ENCODE results near the gene MICAL3. TPM values are rescaled to one million over a fixed set of nuclear protein-coding genes. Genes with fewer than 3 reads are reported as not detected.
"Not testable (repeated sequence)": the region's sequence is repeated elsewhere in the genome, so short reads cannot be mapped to it uniquely, and the experiment has no call there.

Gene MICAL3
- total RNA-seq, 6 experiments from 2014 or later = 31.5 to 61.8 (median 48.2) TPM

DNA sequence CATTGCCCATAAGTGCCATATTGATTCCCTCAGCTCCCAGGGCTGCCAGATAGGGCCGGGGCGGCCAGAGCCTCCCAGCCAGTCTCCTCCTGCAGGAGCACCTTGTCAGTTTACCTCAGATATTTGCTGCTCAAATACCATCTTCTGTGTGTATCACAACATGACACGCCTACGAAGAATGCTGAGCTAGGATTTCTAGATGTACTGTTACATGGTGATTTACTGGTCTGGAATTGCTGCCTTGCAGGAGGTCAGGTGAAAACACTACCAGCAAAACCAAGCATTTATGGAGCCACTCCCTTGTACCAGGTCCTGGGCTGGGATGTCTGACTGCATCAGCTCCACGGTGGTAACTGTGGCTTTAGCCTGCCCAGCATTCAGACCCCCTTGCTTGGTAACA is 11.8 kb downstream of the MICAL3 start:
- Histone ChIP-seq H3K36me3 (no peaks in the 10 kb centered on the region), H3K9me3 (no peaks in the 10 kb centered on the region), H3K4me1 (no peaks in the 10 kb centered on the region), H3K27ac (no peak overlapping the region), H3K27me3 (no peaks in the 10 kb centered on the region), H3K4me3 (no peak overlapping the region)
- TF ChIP-seq POLR2A (IDR thresholded peaks at IDR 0.05) = no peak
- TF ChIP-seq CTCF (IDR thresholded peaks at IDR 0.05) = no peak
- WGBS (ENCODE audit: insufficient coverage, low coverage, low lambda C conversion rate, missing lambda C conversion rate) = 80% methylated on average over 1 of the region's 5 CpGs
- ATAC-seq = peak in 1 of 4 donors; percentile 15
- DNase-seq = no peak
- intact Hi-C loops (cut with DNase I) = no loop called here

DNA sequence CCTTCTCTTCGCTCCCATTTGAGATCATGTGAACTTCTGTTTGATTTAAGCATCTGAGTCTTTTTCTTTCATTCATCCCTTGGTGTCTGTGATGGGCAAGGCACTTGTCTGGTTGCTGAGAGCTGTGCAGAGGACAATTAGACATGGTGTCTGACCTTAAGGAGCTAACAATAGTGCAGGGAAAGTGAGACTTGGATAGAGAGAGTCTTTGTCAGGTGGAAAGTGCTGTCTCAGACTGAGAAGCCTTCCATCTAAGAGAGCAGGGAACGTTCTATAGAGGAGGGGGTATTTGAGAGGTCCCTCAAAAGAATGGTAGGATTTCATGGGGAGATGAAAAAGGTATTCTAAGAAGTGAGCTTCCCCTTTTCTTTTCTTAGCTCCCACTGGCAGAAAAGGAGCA is 14.1 kb downstream of the MICAL3 start:
- Histone ChIP-seq H3K9me3 (no peaks in the 10 kb centered on the region), H3K36me3 (no peaks in the 10 kb centered on the region), H3K27me3 (no peaks in the 10 kb centered on the region), H3K4me1 (no peaks in the 10 kb centered on the region), H3K4me3 (no peak overlapping the region), H3K27ac (no peak overlapping the region)
- intact Hi-C loops (cut with DNase I) = no loop called here
- no peak for ATAC-seq
- WGBS (ENCODE audit: insufficient coverage, low coverage, low lambda C conversion rate, missing lambda C conversion rate) = 100% methylated on average over 2 of the region's 2 CpGs
- DNase-seq = no peak
- TF ChIP-seq POLR2A (IDR thresholded peaks at IDR 0.05) = no peak
- TF ChIP-seq CTCF (IDR thresholded peaks at IDR 0.05) = no peak

- ATAC-seq (no peak), DNase-seq (no peak)
- no peak for TF ChIP-seq CTCF (IDR thresholded peaks at IDR 0.05)
- no peak for TF ChIP-seq POLR2A (IDR thresholded peaks at IDR 0.05)
- no peaks in the 10 kb centered on the region for H3K36me3 ChIP-seq
- 100% methylated on average over 4 of the region's 4 CpGs for WGBS (ENCODE audit: insufficient coverage, low coverage, low lambda C conversion rate, missing lambda C conversion rate)
- no peaks in the 10 kb centered on the region for H3K4me1 ChIP-seq
- intact Hi-C loops (cut with DNase I) = loop anchor here in 1 of 2 donors (10.0 kb wide), 1 partner anchor 67 kb away; the partner anchor contains the start of gene PEX26
- H3K27me3 ChIP-seq = no peaks in the 10 kb centered on the region
- no peak overlapping the region for H3K4me3 ChIP-seq
- H3K9me3 ChIP-seq = no peaks in the 10 kb centered on the region
- no peak overlapping the region for H3K27ac ChIP-seq
Observed at GRCh38 chr22:18008136-18008535, 16.2 kb downstream of the MICAL3 start.

GRCh38 chr22:18005201-18005926 is 19.0 kb downstream of the MICAL3 start:
- peaks cover 0 to 6% (median 0%) of the 10 kb centered on the region in 4 donors for H3K4me1 ChIP-seq
- intact Hi-C loops (cut with DNase I) = loop anchor here in 1 of 2 donors (10.0 kb wide), 1 partner anchor 69 kb away; the partner anchor contains the start of gene PEX26
- H3K27ac ChIP-seq = no peak overlapping the region
- no peaks in the 10 kb centered on the region for H3K36me3 ChIP-seq
- WGBS (ENCODE audit: insufficient coverage, low coverage, low lambda C conversion rate, missing lambda C conversion rate) = 70% methylated on average over 7 of the region's 8 CpGs
- H3K4me3 ChIP-seq = no peak overlapping the region
- DNase-seq = no peak
- H3K9me3 ChIP-seq = no peaks in the 10 kb centered on the region
- TF ChIP-seq CTCF (IDR thresholded peaks at IDR 0.05) (no peak), POLR2A (IDR thresholded peaks at IDR 0.05) (no peak)
- no peaks in the 10 kb centered on the region for H3K27me3 ChIP-seq
- no peak for ATAC-seq

- H3K36me3 ChIP-seq = not testable (repeated sequence)
- peak overlapping the region; percentile 86 to 98 (median 97) for H3K27ac ChIP-seq
Observed at GRCh38 chr22:18001894-18002315, 22.5 kb downstream of the MICAL3 start.

More at GRCh38 chr22:18001894-18002315, 22.5 kb downstream of the MICAL3 start:
- intact Hi-C loops (cut with DNase I) = loop anchor here in 1 of 2 donors (10.0 kb wide), 1 partner anchor 73 kb away; the partner anchor contains the start of gene PEX26
- ATAC-seq, DNase-seq, H3K9me3 ChIP-seq, H3K27me3 ChIP-seq: not testable (repeated sequence)
- WGBS (ENCODE audit: insufficient coverage, low coverage, low lambda C conversion rate, missing lambda C conversion rate) = 19% methylated on average over 10 of the region's 15 CpGs
- Histone ChIP-seq H3K4me1 (peaks cover 0 to 13% (median 0%) of the 10 kb centered on the region in 4 donors), H3K4me3 (peak overlapping the region; percentile 79 to 98 (median 85))
